ENCODE data around the gene DDAH2. TPM values are rescaled to one million over a fixed set of nuclear protein-coding genes. Genes with fewer than 3 reads are reported as not detected.

DDAH2 gene
- total RNA-seq, 4 donors from 2014 or later: 99.9 to 117 (median 114) TPM

DNA sequence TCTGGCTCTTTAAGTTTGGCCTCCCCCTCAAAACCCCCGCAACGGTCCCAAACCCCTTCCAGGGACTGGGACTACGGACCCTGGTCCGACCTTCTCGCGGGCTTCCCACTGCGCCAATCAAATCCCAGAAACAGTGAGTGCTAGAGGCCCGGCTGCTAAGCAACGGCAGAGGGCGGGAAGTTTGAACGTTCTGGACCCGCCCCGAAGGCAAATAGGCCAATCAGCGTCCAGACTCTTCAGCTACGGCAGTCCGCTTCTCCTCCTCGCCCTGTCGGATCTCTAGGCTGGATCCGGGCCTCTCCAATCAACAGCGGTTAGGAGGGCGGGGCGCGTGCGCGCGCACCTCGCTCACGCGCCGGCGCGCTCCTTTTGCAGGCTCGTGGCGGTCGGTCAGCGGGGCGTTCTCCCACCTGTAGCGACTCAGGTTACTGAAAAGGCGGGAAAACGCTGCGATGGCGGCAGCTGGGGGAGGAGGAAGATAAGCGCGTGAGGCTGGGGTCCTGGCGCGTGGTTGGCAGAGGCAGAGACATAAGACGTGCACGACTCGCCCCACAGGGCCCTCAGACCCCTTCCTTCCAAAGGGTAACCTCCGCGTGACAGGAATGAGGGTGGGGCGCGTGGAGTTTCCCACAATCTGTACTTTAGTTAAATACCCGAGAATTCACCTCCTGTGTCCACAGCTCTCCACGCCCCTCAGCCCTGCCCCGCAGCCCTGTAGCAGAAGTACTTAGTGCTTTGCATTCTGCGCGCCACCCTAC is 10.7 kb upstream of the DDAH2 start, which contains the start of gene MSH5:
MSH5 (plus strand) TSS at position 367 of the 758 bp plus-strand sequence. CDS start 462 bp downstream, outside the sequence.
- TF ChIP-seq, protein P1, sequence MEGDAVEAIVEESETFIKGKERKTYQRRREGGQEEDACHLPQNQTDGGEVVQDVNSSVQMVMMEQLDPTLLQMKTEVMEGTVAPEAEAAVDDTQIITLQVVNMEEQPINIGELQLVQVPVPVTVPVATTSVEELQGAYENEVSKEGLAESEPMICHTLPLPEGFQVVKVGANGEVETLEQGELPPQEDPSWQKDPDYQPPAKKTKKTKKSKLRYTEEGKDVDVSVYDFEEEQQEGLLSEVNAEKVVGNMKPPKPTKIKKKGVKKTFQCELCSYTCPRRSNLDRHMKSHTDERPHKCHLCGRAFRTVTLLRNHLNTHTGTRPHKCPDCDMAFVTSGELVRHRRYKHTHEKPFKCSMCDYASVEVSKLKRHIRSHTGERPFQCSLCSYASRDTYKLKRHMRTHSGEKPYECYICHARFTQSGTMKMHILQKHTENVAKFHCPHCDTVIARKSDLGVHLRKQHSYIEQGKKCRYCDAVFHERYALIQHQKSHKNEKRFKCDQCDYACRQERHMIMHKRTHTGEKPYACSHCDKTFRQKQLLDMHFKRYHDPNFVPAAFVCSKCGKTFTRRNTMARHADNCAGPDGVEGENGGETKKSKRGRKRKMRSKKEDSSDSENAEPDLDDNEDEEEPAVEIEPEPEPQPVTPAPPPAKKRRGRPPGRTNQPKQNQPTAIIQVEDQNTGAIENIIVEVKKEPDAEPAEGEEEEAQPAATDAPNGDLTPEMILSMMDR (IDR thresholded peaks at IDR 0.05): no peak
- TF ChIP-seq POLR2A (IDR thresholded peaks at IDR 0.05): peak in 1 of 2 donors; percentile 74
- DNase-seq: peak; percentile 99
- Histone ChIP-seq H3K4me1 (peaks cover 18 to 29% of the 10 kb centered on the region in 2 donors), H3K9me3 (no peaks in the 10 kb centered on the region), H3K4me3 (replicated peaks in 1 of 3) (peak within 1 kb of the TSS; percentile 19 to 48 (median 33)), H3K36me3 (no peaks in the 10 kb centered on the region), H3K27me3 (no peaks in the 10 kb centered on the region), H3K27ac (peak within 1 kb of the TSS in 1 of 3 donors; percentile 11)
- 0 to 2% methylated on average over 28 to 29 of the region's 58 CpGs for WGBS, 2 donors
- intact Hi-C loops (cut with DNase I): loop anchor here (5.0 kb wide), 1 partner anchor 38 kb away; the partner anchor contains the start of gene ABHD16A

DNA sequence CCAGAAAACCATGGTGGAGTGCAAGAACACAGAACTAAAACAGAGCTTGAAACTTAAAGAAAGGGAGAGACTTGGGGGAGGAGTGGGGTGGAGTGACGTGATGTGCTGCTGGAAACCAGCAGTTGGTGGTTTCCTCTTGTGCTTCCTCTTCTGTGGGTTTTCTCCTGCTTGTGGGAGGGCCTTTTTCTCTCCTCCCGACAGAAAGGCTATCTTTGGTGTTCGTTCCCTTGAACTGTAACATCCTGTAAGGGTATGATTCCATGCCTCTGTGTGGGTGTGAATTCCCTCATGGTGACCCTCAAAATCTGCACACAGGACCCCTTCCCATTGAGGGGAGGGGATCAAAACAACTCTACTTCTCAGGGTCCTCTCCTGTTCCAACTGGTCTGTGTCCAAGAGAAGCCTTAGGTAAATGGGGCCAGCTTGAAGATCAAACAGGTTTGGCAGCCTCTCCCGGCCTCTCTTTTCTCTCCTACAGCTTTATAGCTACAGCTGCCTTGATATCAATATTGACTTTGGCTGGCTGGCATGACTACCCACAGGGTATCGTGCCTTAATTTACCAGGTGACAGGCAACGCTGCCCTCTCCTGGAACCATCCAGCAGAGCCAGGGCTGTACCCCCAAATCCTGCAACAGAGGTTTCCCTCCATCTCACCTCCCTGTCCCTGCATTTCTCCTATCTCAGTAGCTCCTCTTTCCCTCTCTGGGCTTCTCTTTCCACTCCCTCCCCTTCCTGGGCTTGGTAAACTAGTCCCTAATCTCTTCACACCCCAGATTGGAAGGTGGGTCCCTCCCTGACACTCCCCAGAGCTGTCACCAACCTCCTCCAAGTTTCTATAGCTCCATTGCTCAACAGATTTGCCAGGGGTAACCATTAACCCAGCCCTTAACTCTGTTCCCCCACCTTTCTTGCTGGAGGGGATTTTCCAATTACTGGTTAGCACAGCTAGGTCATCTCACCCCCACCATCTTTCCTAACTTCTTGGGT is 9.2 kb upstream of the DDAH2 start:
- 16 to 19% methylated on average over 6 of the region's 6 CpGs for WGBS, 2 donors
- intact Hi-C loops (cut with DNase I): loop anchor here (5.0 kb wide), 1 partner anchor 36 kb away; the partner anchor contains the start of gene ABHD16A
- Histone ChIP-seq H3K4me3 (replicated peaks in 1 of 3) (no peak overlapping the region), H3K27me3 (no peaks in the 10 kb centered on the region), H3K4me1 (peaks cover 26 to 42% of the 10 kb centered on the region in 2 donors), H3K36me3 (peaks cover 7 to 11% of the 10 kb centered on the region in 2 donors), H3K9me3 (no peaks in the 10 kb centered on the region), H3K27ac (peak overlapping the region; percentile 27 to 82 (median 64))
- no peak for DNase-seq
- TF ChIP-seq, protein P1 (IDR thresholded peaks at IDR 0.05): no peak
- TF ChIP-seq POLR2A (IDR thresholded peaks at IDR 0.05): peak in 1 of 2 donors; percentile 22

DNA sequence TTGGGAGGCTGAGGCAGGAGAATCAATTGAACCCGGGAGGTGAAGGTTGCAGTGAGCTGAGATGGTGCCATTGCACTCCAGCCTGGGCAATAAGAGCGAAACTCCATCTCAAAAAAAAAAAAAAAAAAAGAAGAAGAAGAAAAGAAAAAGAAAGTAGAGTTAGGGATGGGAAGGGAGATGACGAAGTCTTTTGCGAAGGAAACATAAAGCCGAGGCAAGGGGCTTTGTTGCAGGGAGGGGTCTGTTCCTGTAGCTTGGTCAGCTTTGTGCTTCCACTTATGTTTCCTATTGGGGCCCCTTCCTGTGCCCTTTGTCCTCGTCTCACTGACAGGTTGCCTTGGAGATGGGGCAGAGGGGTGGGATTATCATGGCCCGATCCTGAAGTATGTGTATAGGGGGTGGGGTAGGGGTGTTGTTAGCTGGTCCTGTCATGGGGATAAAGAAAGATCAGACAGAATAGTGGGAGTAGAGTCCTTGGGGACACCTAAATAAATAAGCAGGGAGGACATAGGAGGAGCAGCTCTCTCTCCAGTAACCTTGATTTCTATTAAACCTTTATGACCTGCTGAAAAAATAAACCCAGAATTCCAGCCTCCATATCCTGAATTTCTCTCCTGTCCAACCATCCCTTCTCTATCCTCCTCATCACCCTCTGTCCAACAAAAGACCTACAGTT is 8.4 kb upstream of the DDAH2 start:
- Histone ChIP-seq H3K36me3 (peaks cover 15 to 20% of the 10 kb centered on the region in 2 donors), H3K27me3 (no peaks in the 10 kb centered on the region), H3K4me1 (peaks cover 26 to 42% of the 10 kb centered on the region in 2 donors), H3K27ac (peak overlapping the region in 2 of 3 donors; percentile 82 to 90), H3K4me3 (replicated peaks in 1 of 3) (no peak overlapping the region), H3K9me3 (no peaks in the 10 kb centered on the region)
- DNase-seq: no peak
- WGBS, 2 donors: 51 to 55% methylated on average over 7 of the region's 7 CpGs
- TF ChIP-seq, protein P1 (IDR thresholded peaks at IDR 0.05): no peak
- intact Hi-C loops (cut with DNase I): loop anchor here (5.0 kb wide), 1 partner anchor 35 kb away; the partner anchor contains the start of gene ABHD16A

DNA sequence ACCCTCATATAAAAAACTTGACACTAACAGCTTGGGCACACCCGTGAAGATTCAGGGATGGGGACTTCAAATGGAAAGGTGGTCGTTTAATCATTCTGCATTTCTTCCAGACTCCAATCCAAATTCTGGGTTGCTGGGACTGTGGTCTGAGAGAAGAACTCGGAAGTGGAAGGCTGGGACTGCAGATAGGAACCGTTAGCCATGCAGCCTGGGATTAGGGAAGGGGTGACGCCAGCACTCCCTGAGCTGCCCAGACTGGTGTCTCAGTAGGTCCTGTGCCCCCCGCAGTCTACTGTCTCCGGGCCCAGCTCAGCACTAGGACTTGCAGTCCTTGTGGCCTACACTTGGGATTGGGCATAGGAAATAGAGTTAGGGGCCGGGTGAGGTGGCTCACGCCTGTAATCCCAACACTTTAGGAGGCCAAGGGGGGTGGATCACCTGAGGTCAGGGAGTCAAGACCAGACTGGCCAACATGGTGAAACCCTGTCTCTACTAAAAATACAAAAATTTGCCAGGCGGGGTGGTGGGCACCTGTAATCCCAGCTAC is 7.7 kb upstream of the DDAH2 start:
- H3K4me1 ChIP-seq: peaks cover 26 to 42% of the 10 kb centered on the region in 2 donors
- no peaks in the 10 kb centered on the region for H3K9me3 ChIP-seq
- TF ChIP-seq POLR2A (IDR thresholded peaks at IDR 0.05): no peak
- TF ChIP-seq, protein P1 (IDR thresholded peaks at IDR 0.05): no peak
- DNase-seq: no peak
- H3K4me3 ChIP-seq (replicated peaks in 1 of 3): peak overlapping the region in 2 of 3 donors; percentile 42 to 68
- intact Hi-C loops (cut with DNase I): loop anchor here (5.0 kb wide), 1 partner anchor 35 kb away; the partner anchor contains the start of gene ABHD16A
- WGBS, 2 donors: 40 to 42% methylated on average over 10 of the region's 10 CpGs
- peaks cover 21 to 26% of the 10 kb centered on the region in 2 donors for H3K36me3 ChIP-seq
- no peaks in the 10 kb centered on the region for H3K27me3 ChIP-seq
- H3K27ac ChIP-seq: peak overlapping the region; percentile 82 to 91 (median 90)
